ENCODE data around the gene WFDC2.
"Not testable (repeated sequence)": the region's sequence is repeated elsewhere in the genome, so short reads cannot be mapped to it uniquely, and the experiment has no call there.

WFDC2 gene

GRCh38 chr20:45465491-45466266, 3.9 kb upstream of the WFDC2 start:
- no peak for TF ChIP-seq ZFX (IDR thresholded peaks at IDR 0.05)
- H3K27ac ChIP-seq = peak overlapping the region; percentile 47; the same call in 1 of the 2 replicates

- H3K27ac ChIP-seq = peak overlapping the region; percentile 30
- TF ChIP-seq ZFX (IDR thresholded peaks at IDR 0.05) = no peak
- TF ChIP-seq CTCF (conservative IDR thresholded peaks at IDR 0.05) = no peak
Observed at GRCh38 chr20:45467172-45467571, 2.4 kb upstream of the WFDC2 start.

- peak overlapping the region; percentile 71 for H3K27ac ChIP-seq
- no peak for TF ChIP-seq ZFX (IDR thresholded peaks at IDR 0.05)
- no peak for TF ChIP-seq CTCF (conservative IDR thresholded peaks at IDR 0.05)
Observed at GRCh38 chr20:45467861-45468260, 1.7 kb upstream of the WFDC2 start.

GRCh38 chr20:45470262-45470931, 844 bp downstream of the WFDC2 start:
- no peak overlapping the region for H3K27ac ChIP-seq
- no peak for TF ChIP-seq CTCF (conservative IDR thresholded peaks at IDR 0.05)
- TF ChIP-seq ZFX (IDR thresholded peaks at IDR 0.05) = no peak

GRCh38 chr20:45470937-45471336, 1.4 kb downstream of the WFDC2 start:
- TF ChIP-seq ZFX (IDR thresholded peaks at IDR 0.05) (no peak), CTCF (conservative IDR thresholded peaks at IDR 0.05) (no peak)
- H3K27ac ChIP-seq = no peak overlapping the region

GRCh38 chr20:45472286-45472685, 2.7 kb downstream of the WFDC2 start:
- H3K27ac ChIP-seq = not testable (repeated sequence)

GRCh38 chr20:45477530-45478148, 8.1 kb downstream of the WFDC2 start:
- peak overlapping the region; percentile 36 for H3K27ac ChIP-seq

GRCh38 chr20:45479822-45480221, 10.3 kb downstream of the WFDC2 start:
- TF ChIP-seq CTCF (conservative IDR thresholded peaks at IDR 0.05) = no peak
- no peak for TF ChIP-seq ZFX (IDR thresholded peaks at IDR 0.05)
- no peak overlapping the region for H3K27ac ChIP-seq

- H3K27ac ChIP-seq = no peak overlapping the region
- TF ChIP-seq ZFX (IDR thresholded peaks at IDR 0.05) (no peak), CTCF (conservative IDR thresholded peaks at IDR 0.05) (no peak)
Observed at GRCh38 chr20:45484676-45485075, 15.1 kb downstream of the WFDC2 start.
